Progenitor cell of endocrine pancreas (in vitro differentiated cells): ENCODE data around the gene USO1. TPM values are rescaled to one million over a fixed set of nuclear protein-coding genes. Genes with fewer than 3 reads are reported as not detected.

Experiments
- DNase-seq: peaks from one replicate; pipeline ENCODE4 v3.0.0; 2021; ENCODE audit warnings: low spot score; ENCODE audit not compliant: unreplicated experiment
- H3K27ac Mint-ChIP-seq: 2 replicates; pipeline ENCODE4 v1.8.0; 2021; ENCODE audit warnings: mild to moderate bottlenecking, moderate library complexity, mixed read lengths
- H3K27me3 Mint-ChIP-seq: 2 replicates; pipeline ENCODE4 v1.8.0; 2021; ENCODE audit warnings: mixed read lengths
- H3K36me3 Mint-ChIP-seq: 2 replicates; pipeline ENCODE4 v1.8.0; 2022; ENCODE audit warnings: mixed read lengths; ENCODE audit not compliant: insufficient read depth
- H3K4me1 Mint-ChIP-seq: 2 replicates; pipeline ENCODE4 v1.8.0; 2021; ENCODE audit warnings: low read depth, mixed read lengths
- H3K4me3 Mint-ChIP-seq: 2 replicates; pipeline ENCODE4 v1.8.0; 2021; ENCODE audit warnings: low read depth, mild to moderate bottlenecking, moderate library complexity, mixed read lengths
- H3K9me3 Mint-ChIP-seq: 2 replicates; pipeline ENCODE4 v1.8.0; 2021; ENCODE audit warnings: low read depth, mixed read lengths
- CTCF ChIP-seq: fragments of 200-600 bp; sonication (generic); IDR thresholded peaks from one replicate; pipeline ENCODE4 v1.5.0; 2021; ENCODE audit warnings: antibody characterized with exemption, mild to moderate bottlenecking; ENCODE audit not compliant: unreplicated experiment
- total RNA-seq: library from RNA; stranded (reverse); gene quantifications from 2 replicates; pipeline ENCODE4 v1.2.1, GENCODE V29; 2021

The USO1 gene
- total RNA-seq, 1 donor from 2014 or later: 54.9 TPM

GRCh38 chr4:75822416-75822815 is 98.0 kb downstream of the USO1 start:
- TF ChIP-seq CTCF: no peak
- no peaks in the 10 kb centered on the region for H3K36me3 Mint-ChIP-seq
- H3K9me3 Mint-ChIP-seq: no peaks in the 10 kb centered on the region
- H3K27ac Mint-ChIP-seq: peak overlapping the region; percentile 54
- H3K4me3 Mint-ChIP-seq: no peak overlapping the region
- H3K27me3 Mint-ChIP-seq: no peaks in the 10 kb centered on the region
- DNase-seq: no peak
- peaks cover 6% of the 10 kb centered on the region for H3K4me1 Mint-ChIP-seq

- no peaks in the 10 kb centered on the region for H3K9me3 Mint-ChIP-seq
- TF ChIP-seq CTCF: no peak
- H3K27me3 Mint-ChIP-seq: no peaks in the 10 kb centered on the region
- peak overlapping the region; percentile 13 for H3K27ac Mint-ChIP-seq
- no peaks in the 10 kb centered on the region for H3K36me3 Mint-ChIP-seq
- DNase-seq: no peak
- peaks cover 6% of the 10 kb centered on the region for H3K4me1 Mint-ChIP-seq
- H3K4me3 Mint-ChIP-seq: no peak overlapping the region
These were observed 99.4 kb downstream of the USO1 start for GRCh38 chr4:75823812-75824211.

- Mint-ChIP-seq H3K36me3 (no peaks in the 10 kb centered on the region), H3K27ac (no peak overlapping the region), H3K4me3 (no peak overlapping the region), H3K4me1 (no peaks in the 10 kb centered on the region), H3K27me3 (no peaks in the 10 kb centered on the region), H3K9me3 (no peaks in the 10 kb centered on the region)
- no peak for TF ChIP-seq CTCF
- no peak for DNase-seq
These were observed 106.5 kb downstream of the USO1 start for GRCh38 chr4:75830906-75831305.

GRCh38 chr4:75831856-75832405 is 107.6 kb downstream of the USO1 start:
- H3K4me1 Mint-ChIP-seq: no peaks in the 10 kb centered on the region
- no peak overlapping the region for H3K4me3 Mint-ChIP-seq
- no peaks in the 10 kb centered on the region for H3K36me3 Mint-ChIP-seq
- H3K27ac Mint-ChIP-seq: no peak overlapping the region
- no peaks in the 10 kb centered on the region for H3K27me3 Mint-ChIP-seq
- no peaks in the 10 kb centered on the region for H3K9me3 Mint-ChIP-seq
- TF ChIP-seq CTCF: no peak
- DNase-seq: no peak

GRCh38 chr4:75834095-75834771 is 109.9 kb downstream of the USO1 start:
- no peak overlapping the region for H3K4me3 Mint-ChIP-seq
- no peak overlapping the region for H3K27ac Mint-ChIP-seq
- no peaks in the 10 kb centered on the region for H3K9me3 Mint-ChIP-seq
- H3K27me3 Mint-ChIP-seq: no peaks in the 10 kb centered on the region
- no peaks in the 10 kb centered on the region for H3K36me3 Mint-ChIP-seq
- H3K4me1 Mint-ChIP-seq: no peaks in the 10 kb centered on the region
- DNase-seq: no peak
- TF ChIP-seq CTCF: no peak
